Endothelial cell of umbilical vein (primary cell): ENCODE results near the gene STAT5A. TPM values are rescaled to one million over a fixed set of nuclear protein-coding genes. Genes with fewer than 3 reads are reported as not detected.

ENCODE experiments used
- BruUV-seq: library from RNA; stranded (reverse); fragments of 400-500 nt; replicated peaks from 2 replicates; lab custom pipeline; 2021; lab: Mats Ljungman, UMichigan
- CTCF ChIA-PET: fragments of 300-600, 350-600 bp; sonication (Branson Sonifier 250); formaldehyde crosslinking; loops from one replicate; lab custom pipeline; 2021; ENCODE audit warnings: antibody characterized with exemption, inconsistent platforms; lab: Charles Lee
- POLR2A ChIA-PET: fragments of 300-600, 350-600 bp; sonication (Branson Sonifier 250); formaldehyde crosslinking; loops from one replicate; lab custom pipeline; 2021; ENCODE audit warnings: antibody characterized with exemption, inconsistent platforms; lab: Charles Lee
- DNase-seq: peaks from one replicate; pipeline ENCODE4 v3.0.0-alpha.2; 2011; ENCODE audit warnings: low read depth, low spot score
- FAIRE-seq: peaks from 2 replicates; lab custom pipeline; 2011; peaks lifted over from hg19 to GRCh38; lab: Jason Lieb, UNC
- H2AFZ ChIP-seq: 2 replicates; pipeline ENCODE4 v1.6.0; 2012; ENCODE audit warnings: low read depth, low read length, control low read depth, inconsistent platforms
- H3K27ac ChIP-seq: 2 replicates; pipeline ENCODE4 v1.5.1; 2011; ENCODE audit warnings: low read depth, mild to moderate bottlenecking, control low read depth, low read length, moderate library complexity; ENCODE audit not compliant: insufficient read depth
- H3K27me3 ChIP-seq, 2 experiments: 2 replicates each; pipeline versions ENCODE4 v1.6.0 to v1.6.1; 2011; ENCODE audit warnings: low read length in 2 of 2, mixed read lengths in 1 of 2; ENCODE audit not compliant: control insufficient read depth in 2 of 2, insufficient read depth in 2 of 2
- H3K36me3 ChIP-seq, 2 experiments: 2 replicates in 1 of 2; 3 replicates in 1 of 2; pipeline ENCODE4 v1.5.1; 2011; ENCODE audit warnings: low read length in 2 of 2, mild to moderate bottlenecking in 1 of 2, moderate library complexity in 1 of 2; ENCODE audit not compliant: control insufficient read depth in 2 of 2, insufficient read depth in 2 of 2; ENCODE audit errors: extremely low read depth in 1 of 2
- H3K4me1 ChIP-seq: 3 replicates; pipeline ENCODE4 v1.5.1; 2011; ENCODE audit warnings: mild to moderate bottlenecking, low read length; ENCODE audit not compliant: control insufficient read depth, insufficient read depth; ENCODE audit errors: extremely low read depth
- H3K4me2 ChIP-seq: 2 replicates; pipeline ENCODE4 v1.6.1; 2011; ENCODE audit warnings: low read length, control low read depth, mixed read lengths; ENCODE audit not compliant: insufficient read depth
- H3K4me3 ChIP-seq, 3 experiments: fragments of 200-600 bp in 1 of 3; sonication (generic), shearing (Covaris generic) in 1 of 3; replicated peaks in 1 of 3; 2 replicates each; pipeline ENCODE4 v1.5.1; 2011 to 2016; ENCODE audit warnings: control low read depth in 3 of 3, low read length in 3 of 3, mild to moderate bottlenecking in 2 of 3, inconsistent platforms in 1 of 3, low read depth in 1 of 3, moderate library complexity in 1 of 3; ENCODE audit not compliant: insufficient read depth in 1 of 3
- H3K79me2 ChIP-seq: 2 replicates; pipeline ENCODE4 v1.6.0; 2012; ENCODE audit warnings: low read length, inconsistent platforms; ENCODE audit not compliant: control insufficient read depth, insufficient read depth
- H3K9ac ChIP-seq: replicated peaks from 2 replicates; pipeline ENCODE3; 2011; ENCODE audit warnings: low read length, control low read depth; ENCODE audit not compliant: insufficient read depth; ENCODE audit errors: extremely low read depth
- H3K9me1 ChIP-seq: replicated peaks from 3 replicates; pipeline ENCODE4 v1.6.0; 2011; ENCODE audit warnings: mild to moderate bottlenecking, low read length; ENCODE audit not compliant: control insufficient read depth, insufficient read depth; ENCODE audit errors: extremely low read depth
- H3K9me3 ChIP-seq: replicated peaks from 2 replicates; pipeline ENCODE4 v1.5.1; 2012; ENCODE audit warnings: low read length, inconsistent platforms; ENCODE audit not compliant: control insufficient read depth, insufficient read depth
- H4K20me1 ChIP-seq: replicated peaks from 2 replicates; pipeline ENCODE3; 2011; ENCODE audit warnings: mild to moderate bottlenecking, low read length; ENCODE audit not compliant: control insufficient read depth, insufficient read depth; ENCODE audit errors: extremely low read depth
- EZH2 ChIP-seq: IDR thresholded peaks from 2 replicates; pipeline ENCODE4 v1.6.1; 2012; ENCODE audit warnings: borderline replicate concordance, low read depth, mild to moderate bottlenecking, moderate library complexity, low read length, inconsistent platforms; ENCODE audit not compliant: severe bottlenecking
- FOS ChIP-seq: IDR thresholded peaks from 2 replicates; pipeline ENCODE4 v1.6.1; 2011; ENCODE audit warnings: mild to moderate bottlenecking, low read length, moderate library complexity, borderline replicate concordance; ENCODE audit not compliant: insufficient read depth
- GATA2 ChIP-seq: IDR thresholded peaks from 2 replicates; pipeline ENCODE4 v1.7.0; 2011; ENCODE audit warnings: low read depth, mild to moderate bottlenecking, moderate library complexity, mixed read lengths, low read length; ENCODE audit not compliant: insufficient read length, insufficient read depth
- JUN ChIP-seq: IDR thresholded peaks from 2 replicates; pipeline ENCODE4 v1.6.1; 2011; ENCODE audit warnings: borderline replicate concordance, low read depth; ENCODE audit not compliant: insufficient read length, insufficient read depth
- MYC ChIP-seq: IDR thresholded peaks from one replicate; pipeline ENCODE4 v1.6.1; 2011; ENCODE audit warnings: mild to moderate bottlenecking, low read depth, low read length
- POLR2A ChIP-seq: IDR thresholded peaks from 2 replicates; pipeline ENCODE4 v1.6.1; 2012; ENCODE audit warnings: low read depth, mild to moderate bottlenecking, control low read depth, low read length
- POLR2AphosphoS5 ChIP-seq: IDR thresholded peaks from 2 replicates; pipeline ENCODE4 v1.6.1; 2012; ENCODE audit warnings: low read depth, mild to moderate bottlenecking, control low read depth, low read length, moderate library complexity; ENCODE audit not compliant: insufficient read depth
- dilution Hi-C: fragments of 300-500 bp; cut with MboI; formaldehyde crosslinking; loops from one replicate; pipeline ENCODE4 v1.15.0; 2019; ENCODE audit warnings: low sequenced_read_pairs; ENCODE audit not compliant: extremely low pct_ligation_motif_present
- intact Hi-C: fragments of 100-400 bp; cut with micrococcal nuclease; formaldehyde crosslinking; loops from one replicate; pipeline ENCODE4 v1.10.0; 2022
- polyA plus RNA-seq, 4 experiments: library from polyadenylated mRNA; depleted of rRNA in 3 of 4; stranded (reverse) in 3 of 4; unstranded in 1 of 4; fragments of >200 nt; gene quantifications; 2 replicates each; pipeline versions ENCODE4 v1.2.1 to v1.2.3, GENCODE V29; 2011 to 2012; ENCODE audit warnings: missing spikeins in 1 of 4
- total RNA-seq: library from RNA; stranded (reverse); gene quantifications from 2 replicates; pipeline ENCODE4 v1.2.3, GENCODE V29; 2021
- TF ChIP-seq, protein P1 (sequence below), 2 donors: IDR thresholded peaks; 1 replicate in 1 of 2; 2 replicates in 1 of 2; pipeline ENCODE4 v1.5.1; 2011; ENCODE audit warnings: low read length in 2 of 2, mild to moderate bottlenecking in 2 of 2, moderate library complexity in 2 of 2, control low read depth in 1 of 2, inconsistent platforms in 1 of 2, low read depth in 1 of 2; ENCODE audit not compliant: insufficient read depth in 1 of 2; ENCODE audit errors: extremely low read depth in 1 of 2
- TF ChIP-seq, protein P2 (sequence below): IDR thresholded peaks from 2 replicates; pipeline ENCODE4 v1.6.1; 2011; ENCODE audit not compliant: insufficient read depth, insufficient read length

Gene STAT5A
- total and polyA plus RNA-seq, 2 donors (not counting 3 experiments of a cell fraction or from before 2014, with no cell fraction given): 18.0 to 23.4 TPM

DNA sequence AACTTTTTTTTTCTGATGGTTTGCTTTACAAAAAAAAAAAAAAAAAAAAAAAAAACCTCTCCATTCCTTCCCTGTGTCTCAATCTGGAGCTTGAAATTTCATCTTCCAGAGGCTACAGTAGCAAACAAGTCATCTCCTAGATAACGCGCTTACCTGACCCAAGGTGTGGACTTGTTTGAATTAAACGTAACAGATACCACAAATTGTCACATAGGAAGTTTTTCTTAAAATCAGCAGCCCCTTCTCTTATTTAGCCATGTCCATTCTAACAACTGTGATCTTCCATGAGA lies 14.1 kb upstream of the STAT5A start:
- POLR2A ChIA-PET: no interaction called here
- peaks cover 61% of the 10 kb centered on the region for H3K79me2 ChIP-seq
- H3K9ac ChIP-seq: no peak overlapping the region
- H2AFZ ChIP-seq: no peak overlapping the region
- CTCF ChIA-PET: interaction anchor here (0.6 to 2.7 kb wide), 4 partner anchors 52 to 244 kb away, joined by 3 to 35 read pairs (median 4); partner anchors contain the start of gene HCRT
- H3K9me1 ChIP-seq: no peaks in the 10 kb centered on the region
- H3K27ac ChIP-seq: no peak overlapping the region
- H3K27me3 ChIP-seq: no peaks in the 10 kb centered on the region
- dilution Hi-C loops: no loop called here
- FAIRE-seq (no peak), DNase-seq (no peak)
- no peaks in the 10 kb centered on the region for H3K9me3 ChIP-seq
- peak overlapping the region; percentile 88 for H3K4me2 ChIP-seq
- peaks cover 16% of the 10 kb centered on the region for H3K4me1 ChIP-seq
- H3K36me3 ChIP-seq: no peaks in the 10 kb centered on the region
- TF ChIP-seq JUN (no peak), FOS (no peak), GATA2 (no peak), POLR2A (no peak), POLR2AphosphoS5 (no peak), MYC (no peak), EZH2 (no peak)
- TF ChIP-seq, protein P1, sequence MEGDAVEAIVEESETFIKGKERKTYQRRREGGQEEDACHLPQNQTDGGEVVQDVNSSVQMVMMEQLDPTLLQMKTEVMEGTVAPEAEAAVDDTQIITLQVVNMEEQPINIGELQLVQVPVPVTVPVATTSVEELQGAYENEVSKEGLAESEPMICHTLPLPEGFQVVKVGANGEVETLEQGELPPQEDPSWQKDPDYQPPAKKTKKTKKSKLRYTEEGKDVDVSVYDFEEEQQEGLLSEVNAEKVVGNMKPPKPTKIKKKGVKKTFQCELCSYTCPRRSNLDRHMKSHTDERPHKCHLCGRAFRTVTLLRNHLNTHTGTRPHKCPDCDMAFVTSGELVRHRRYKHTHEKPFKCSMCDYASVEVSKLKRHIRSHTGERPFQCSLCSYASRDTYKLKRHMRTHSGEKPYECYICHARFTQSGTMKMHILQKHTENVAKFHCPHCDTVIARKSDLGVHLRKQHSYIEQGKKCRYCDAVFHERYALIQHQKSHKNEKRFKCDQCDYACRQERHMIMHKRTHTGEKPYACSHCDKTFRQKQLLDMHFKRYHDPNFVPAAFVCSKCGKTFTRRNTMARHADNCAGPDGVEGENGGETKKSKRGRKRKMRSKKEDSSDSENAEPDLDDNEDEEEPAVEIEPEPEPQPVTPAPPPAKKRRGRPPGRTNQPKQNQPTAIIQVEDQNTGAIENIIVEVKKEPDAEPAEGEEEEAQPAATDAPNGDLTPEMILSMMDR (IDR thresholded peaks at IDR 0.05; ENCODE audit: extremely low read depth in 1 of 2, insufficient read depth in 1 of 2, low read depth in 1 of 2, low read length in 2 of 2): no peak
- TF ChIP-seq, protein P2, sequence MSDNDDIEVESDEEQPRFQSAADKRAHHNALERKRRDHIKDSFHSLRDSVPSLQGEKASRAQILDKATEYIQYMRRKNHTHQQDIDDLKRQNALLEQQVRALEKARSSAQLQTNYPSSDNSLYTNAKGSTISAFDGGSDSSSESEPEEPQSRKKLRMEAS: no peak
- BruUV-seq: no TSS peak
- H3K4me3 ChIP-seq: no peak overlapping the region
- intact Hi-C loops: loop anchor here (2.0 to 10.0 kb wide), 2 partner anchors 21 to 139 kb away; no protein-coding TSS in a partner anchor
- no peaks in the 10 kb centered on the region for H4K20me1 ChIP-seq
